DND-41 (cell line): Measurements from ENCODE around the gene PREX1.

Experiments used
- ATAC-seq: fragments of 200-7000 bp; cut with Tn5 transposase; 3 replicates; pipeline ENCODE4 v1.9.1; 2021; ENCODE audit warnings: low read depth; ENCODE audit not compliant: insufficient read depth
- DNase-seq: peaks from one replicate; pipeline ENCODE4 v3.0.0-alpha.2; 2020
- H2AFZ ChIP-seq: 2 replicates; pipeline ENCODE4 v1.6.0; 2012; ENCODE audit warnings: low read depth, low read length
- H3K27ac ChIP-seq: 2 replicates; pipeline ENCODE4 v1.5.1; 2012; ENCODE audit warnings: low read length, inconsistent platforms
- H3K27me3 ChIP-seq: fragments of 200-600 bp; sonication (generic); 2 replicates; pipeline ENCODE4 v1.6.0; 2012; ENCODE audit warnings: low read length, mild to moderate bottlenecking, inconsistent platforms; ENCODE audit not compliant: insufficient read depth, poor library complexity
- H3K36me3 ChIP-seq: 2 replicates; pipeline ENCODE4 v1.5.1; 2012; ENCODE audit warnings: low read length, inconsistent platforms; ENCODE audit not compliant: insufficient read depth
- H3K4me1 ChIP-seq: 2 replicates; pipeline ENCODE4 v1.5.1; 2012; ENCODE audit warnings: mild to moderate bottlenecking, low read length; ENCODE audit not compliant: insufficient read depth
- H3K4me2 ChIP-seq: 2 replicates; pipeline ENCODE4 v1.6.0; 2012; ENCODE audit warnings: mild to moderate bottlenecking, moderate library complexity, low read length, inconsistent platforms; ENCODE audit not compliant: insufficient read depth
- H3K4me3 ChIP-seq, 2 experiments: fragments of 200-600 bp in 1 of 2; shearing (Covaris generic) in 1 of 2; 2 replicates each; pipeline ENCODE4 v1.5.1; 2012 to 2016; ENCODE audit warnings: inconsistent platforms in 2 of 2, low read length in 2 of 2, mild to moderate bottlenecking in 2 of 2, low read depth in 1 of 2, moderate library complexity in 1 of 2
- H3K79me2 ChIP-seq: 2 replicates; pipeline ENCODE4 v1.6.0; 2012; ENCODE audit warnings: low read length, inconsistent platforms; ENCODE audit not compliant: insufficient read depth
- H3K9ac ChIP-seq: 2 replicates; pipeline ENCODE4 v1.6.0; 2012; ENCODE audit warnings: low read depth, mild to moderate bottlenecking, inconsistent platforms, low read length, moderate library complexity
- H3K9me3 ChIP-seq: 2 replicates; pipeline ENCODE4 v1.5.1; 2012; ENCODE audit warnings: low read length, moderate library complexity, mild to moderate bottlenecking, inconsistent platforms; ENCODE audit not compliant: insufficient read depth, severe bottlenecking
- H4K20me1 ChIP-seq: 2 replicates; pipeline ENCODE4 v1.6.0; 2012; ENCODE audit warnings: low read length; ENCODE audit not compliant: insufficient read depth
- EZH2 ChIP-seq: IDR thresholded peaks from 3 replicates; pipeline ENCODE4 v1.6.1; 2012; ENCODE audit warnings: borderline replicate concordance, low read depth, mild to moderate bottlenecking, moderate library complexity, low read length, inconsistent platforms; ENCODE audit not compliant: severe bottlenecking
- TF ChIP-seq, protein P1 (sequence below): IDR thresholded peaks from 2 replicates; pipeline ENCODE4 v1.5.1; 2012; ENCODE audit warnings: borderline replicate concordance, low read length, moderate library complexity, mild to moderate bottlenecking; ENCODE audit not compliant: poor library complexity, severe bottlenecking; ENCODE audit errors: extremely low read depth

PREX1 gene

DNA sequence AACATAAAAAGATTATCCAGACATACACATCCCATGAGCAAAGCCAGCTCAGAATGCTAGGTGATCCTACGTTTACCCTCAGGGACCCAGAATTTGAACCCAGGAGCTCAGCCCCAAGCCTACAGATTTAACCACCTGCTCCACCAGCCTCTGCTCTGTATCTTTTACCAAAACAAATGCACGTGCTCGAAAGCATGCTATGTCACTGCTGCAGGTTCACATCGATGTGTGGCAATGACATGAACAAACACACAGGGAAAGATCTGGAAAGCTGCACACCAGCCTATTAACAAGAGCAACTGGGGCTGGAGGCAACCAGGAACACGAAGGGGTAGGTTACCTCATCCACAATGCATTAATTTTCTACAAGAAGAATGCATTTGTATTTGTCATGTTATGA is 32.1 kb downstream of the PREX1 start:
- Histone ChIP-seq H4K20me1 (peaks cover 3% of the 10 kb centered on the region), H3K9me3 (no peaks in the 10 kb centered on the region), H3K4me3 (no peak overlapping the region), H3K4me1 (no peaks in the 10 kb centered on the region), H2AFZ (no peak overlapping the region), H3K27me3 (no peaks in the 10 kb centered on the region), H3K79me2 (no peaks in the 10 kb centered on the region), H3K4me2 (no peak overlapping the region), H3K9ac (no peak overlapping the region), H3K27ac (no peak overlapping the region), H3K36me3 (no peaks in the 10 kb centered on the region)
- ATAC-seq, result no peak
- no peak for DNase-seq
- TF ChIP-seq, protein P1, sequence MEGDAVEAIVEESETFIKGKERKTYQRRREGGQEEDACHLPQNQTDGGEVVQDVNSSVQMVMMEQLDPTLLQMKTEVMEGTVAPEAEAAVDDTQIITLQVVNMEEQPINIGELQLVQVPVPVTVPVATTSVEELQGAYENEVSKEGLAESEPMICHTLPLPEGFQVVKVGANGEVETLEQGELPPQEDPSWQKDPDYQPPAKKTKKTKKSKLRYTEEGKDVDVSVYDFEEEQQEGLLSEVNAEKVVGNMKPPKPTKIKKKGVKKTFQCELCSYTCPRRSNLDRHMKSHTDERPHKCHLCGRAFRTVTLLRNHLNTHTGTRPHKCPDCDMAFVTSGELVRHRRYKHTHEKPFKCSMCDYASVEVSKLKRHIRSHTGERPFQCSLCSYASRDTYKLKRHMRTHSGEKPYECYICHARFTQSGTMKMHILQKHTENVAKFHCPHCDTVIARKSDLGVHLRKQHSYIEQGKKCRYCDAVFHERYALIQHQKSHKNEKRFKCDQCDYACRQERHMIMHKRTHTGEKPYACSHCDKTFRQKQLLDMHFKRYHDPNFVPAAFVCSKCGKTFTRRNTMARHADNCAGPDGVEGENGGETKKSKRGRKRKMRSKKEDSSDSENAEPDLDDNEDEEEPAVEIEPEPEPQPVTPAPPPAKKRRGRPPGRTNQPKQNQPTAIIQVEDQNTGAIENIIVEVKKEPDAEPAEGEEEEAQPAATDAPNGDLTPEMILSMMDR, result no peak
- no peak for TF ChIP-seq EZH2

DNA sequence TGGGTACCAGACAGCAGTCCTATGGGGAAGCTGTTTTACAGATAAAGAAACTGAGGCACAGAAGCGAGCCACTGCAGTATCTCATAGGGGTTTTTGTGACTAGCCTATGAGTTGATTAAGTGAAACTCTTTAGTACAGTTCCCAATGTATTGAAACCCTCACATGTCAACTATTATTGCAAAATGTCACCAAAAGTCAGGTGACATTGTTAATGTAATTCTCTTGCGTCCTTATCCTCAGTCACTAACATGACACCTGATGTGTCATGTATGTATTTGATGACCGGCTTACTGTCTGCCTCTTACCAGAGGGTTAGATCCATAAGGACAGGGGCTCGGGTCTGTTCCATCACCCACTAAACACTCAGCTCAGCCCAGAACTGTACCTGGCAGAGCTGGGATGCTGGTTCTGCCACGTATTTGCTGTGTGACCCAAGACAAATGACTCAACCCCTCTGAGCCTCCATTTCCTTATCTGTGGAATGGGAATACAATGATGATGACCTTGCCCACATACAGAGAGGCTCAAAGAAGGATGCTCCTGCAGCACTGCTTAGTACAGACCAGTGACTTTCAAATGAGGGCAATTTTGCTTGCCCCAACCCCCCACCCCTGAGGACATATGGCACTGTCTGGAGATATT is 32.9 kb downstream of the PREX1 start:
- no peaks in the 10 kb centered on the region for H3K9me3 ChIP-seq
- no peaks in the 10 kb centered on the region for H3K4me1 ChIP-seq
- H3K36me3 ChIP-seq, result no peaks in the 10 kb centered on the region
- H3K9ac ChIP-seq, result no peak overlapping the region
- no peaks in the 10 kb centered on the region for H3K27me3 ChIP-seq
- no peak for ATAC-seq
- peaks cover 3% of the 10 kb centered on the region for H4K20me1 ChIP-seq
- TF ChIP-seq, protein P1, result no peak
- no peak for TF ChIP-seq EZH2
- H3K4me3 ChIP-seq, result no peak overlapping the region
- H3K79me2 ChIP-seq, result no peaks in the 10 kb centered on the region
- DNase-seq, result no peak
- H3K27ac ChIP-seq, result no peak overlapping the region
- no peak overlapping the region for H2AFZ ChIP-seq
- no peak overlapping the region for H3K4me2 ChIP-seq

DNA sequence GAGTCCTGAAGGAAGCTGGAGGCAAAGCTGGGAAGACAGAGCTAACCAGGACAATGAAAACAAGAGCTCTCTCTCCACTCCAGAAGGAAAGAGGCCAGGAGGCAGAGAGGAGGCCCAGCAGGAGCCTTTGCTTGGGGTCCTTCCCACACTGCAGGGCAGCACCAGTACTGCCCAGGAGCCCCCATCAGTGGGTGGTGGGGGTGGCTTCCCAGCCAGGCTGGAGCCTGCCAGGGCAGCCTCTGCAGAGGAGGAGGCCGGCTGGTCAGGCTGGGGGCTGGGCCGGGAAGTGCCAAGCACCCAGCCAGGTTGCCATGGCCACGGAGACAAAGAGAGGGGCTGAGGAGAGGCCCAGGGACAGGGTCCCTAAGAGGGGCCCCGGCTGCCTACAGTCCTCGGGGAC is 33.4 kb downstream of the PREX1 start:
- Histone ChIP-seq H3K9me3 (no peaks in the 10 kb centered on the region), H3K27ac (no peak overlapping the region), H3K9ac (no peak overlapping the region), H3K36me3 (no peaks in the 10 kb centered on the region), H3K27me3 (no peaks in the 10 kb centered on the region), H3K4me3 (no peak overlapping the region), H3K4me2 (no peak overlapping the region), H2AFZ (no peak overlapping the region), H3K4me1 (no peaks in the 10 kb centered on the region), H3K79me2 (no peaks in the 10 kb centered on the region), H4K20me1 (peaks cover 3% of the 10 kb centered on the region)
- no peak for DNase-seq
- no peak for ATAC-seq
- TF ChIP-seq EZH2, result no peak

DNA sequence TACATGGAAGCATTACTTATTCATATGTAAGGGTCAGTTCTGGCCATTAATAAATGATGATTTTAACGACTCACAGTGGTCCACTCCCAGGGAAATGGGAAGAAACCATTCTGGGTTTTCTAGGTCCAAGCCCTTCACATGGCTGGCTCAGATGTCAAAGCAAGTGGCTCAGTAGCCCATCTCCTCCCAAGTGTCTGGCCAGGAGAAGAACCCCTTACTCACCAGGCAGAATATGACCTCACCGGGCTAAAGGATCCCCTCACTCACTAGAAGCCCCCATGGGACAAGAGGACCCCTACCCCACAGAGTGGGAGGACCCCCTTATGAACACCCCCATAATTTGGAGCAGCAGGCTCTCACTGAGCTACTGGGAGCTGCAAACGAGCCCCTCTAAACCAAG is 34.0 kb downstream of the PREX1 start:
- Histone ChIP-seq H3K9ac (no peak overlapping the region), H3K4me1 (no peaks in the 10 kb centered on the region), H4K20me1 (peaks cover 3% of the 10 kb centered on the region), H3K79me2 (no peaks in the 10 kb centered on the region), H3K4me2 (no peak overlapping the region), H2AFZ (no peak overlapping the region), H3K4me3 (no peak overlapping the region), H3K36me3 (no peaks in the 10 kb centered on the region), H3K9me3 (no peaks in the 10 kb centered on the region), H3K27me3 (no peaks in the 10 kb centered on the region), H3K27ac (no peak overlapping the region)
- TF ChIP-seq EZH2, result no peak
- TF ChIP-seq, protein P1, result no peak
- no peak for ATAC-seq
- DNase-seq, result no peak
